GM19455 (cell line): ENCODE data around the gene CLEC4F.

Source experiments
- ATAC-seq: cut with Tn5 transposase; IDR thresholded peaks from one replicate; pipeline ENCODE4 v1.9.1; 2021; ENCODE audit not compliant: unreplicated experiment

The CLEC4F gene, protein sequence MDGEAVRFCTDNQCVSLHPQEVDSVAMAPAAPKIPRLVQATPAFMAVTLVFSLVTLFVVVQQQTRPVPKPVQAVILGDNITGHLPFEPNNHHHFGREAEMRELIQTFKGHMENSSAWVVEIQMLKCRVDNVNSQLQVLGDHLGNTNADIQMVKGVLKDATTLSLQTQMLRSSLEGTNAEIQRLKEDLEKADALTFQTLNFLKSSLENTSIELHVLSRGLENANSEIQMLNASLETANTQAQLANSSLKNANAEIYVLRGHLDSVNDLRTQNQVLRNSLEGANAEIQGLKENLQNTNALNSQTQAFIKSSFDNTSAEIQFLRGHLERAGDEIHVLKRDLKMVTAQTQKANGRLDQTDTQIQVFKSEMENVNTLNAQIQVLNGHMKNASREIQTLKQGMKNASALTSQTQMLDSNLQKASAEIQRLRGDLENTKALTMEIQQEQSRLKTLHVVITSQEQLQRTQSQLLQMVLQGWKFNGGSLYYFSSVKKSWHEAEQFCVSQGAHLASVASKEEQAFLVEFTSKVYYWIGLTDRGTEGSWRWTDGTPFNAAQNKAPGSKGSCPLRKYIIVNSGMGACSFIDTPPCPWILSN

GRCh38 chr2:70820499-70820898, at the start of gene CLEC4F:
Gene CLEC4F (minus strand): TSS chr2:70820599. CDS start chr2:70820523, 76 bp downstream.
- no peak for ATAC-seq

DNA sequence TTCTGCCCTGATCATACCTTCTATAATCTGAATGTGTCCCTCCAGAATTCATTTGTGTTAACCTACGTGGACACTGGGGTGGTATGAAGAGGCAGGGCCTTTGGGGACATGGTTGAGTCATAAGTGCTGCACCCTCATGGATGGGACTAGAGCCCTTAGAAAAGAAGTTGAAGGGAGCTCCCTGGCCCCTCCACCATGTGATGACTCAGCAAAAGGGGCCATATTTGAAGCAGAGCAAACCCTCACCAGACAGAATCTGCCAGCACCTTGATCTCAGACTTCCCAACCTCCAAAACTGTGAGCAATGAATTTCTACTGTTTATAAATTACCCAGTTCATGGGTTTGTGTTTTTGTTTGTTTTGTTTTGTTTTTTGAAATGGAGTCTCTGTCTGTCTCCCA, 48.6 kb upstream of the CLEC4F start:
- no peak for ATAC-seq

DNA sequence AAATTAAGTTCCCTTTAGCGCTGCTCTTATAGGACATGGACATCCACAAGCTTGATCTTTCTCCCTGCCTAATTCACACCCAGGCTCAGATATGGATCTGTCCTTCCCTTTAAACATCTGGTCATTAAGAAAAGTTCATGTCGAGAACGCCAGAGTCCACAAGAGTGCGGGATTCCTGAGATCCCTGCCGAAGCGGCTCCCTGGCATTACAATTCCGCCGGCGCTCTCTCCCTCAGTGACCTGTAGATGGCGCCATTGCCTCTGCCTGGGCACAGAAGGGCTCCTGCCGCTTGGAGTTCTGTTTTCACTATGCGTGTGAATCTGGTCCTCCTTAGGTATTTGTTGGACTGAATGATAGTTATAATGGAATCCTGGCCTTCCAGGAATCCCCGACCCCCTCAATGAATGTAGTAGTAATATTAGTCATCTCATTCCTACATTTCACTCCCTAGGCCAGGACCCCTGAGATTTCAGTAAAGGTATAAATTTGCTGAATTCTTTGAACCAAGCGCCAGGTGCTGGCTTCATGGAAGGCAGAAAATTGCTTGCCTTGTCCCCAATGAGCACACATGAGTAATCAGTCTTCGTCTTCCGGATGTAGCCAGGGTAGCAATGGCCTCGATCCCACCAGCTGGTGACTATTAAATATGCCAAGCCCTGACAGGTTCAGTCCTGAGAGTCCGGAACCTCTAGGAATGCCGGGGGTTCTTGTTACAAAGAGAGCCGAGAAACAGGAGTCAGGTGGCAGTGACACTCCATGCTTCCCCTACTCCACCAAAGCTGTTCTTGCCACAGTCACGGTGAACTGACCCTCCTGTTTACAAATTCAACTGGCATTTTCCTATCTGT, 41.6 kb upstream of the CLEC4F start:
- ATAC-seq = no peak

- ATAC-seq = no peak
These were observed 35.3 kb upstream of the CLEC4F start for GRCh38 chr2:70855667-70856066.

DNA sequence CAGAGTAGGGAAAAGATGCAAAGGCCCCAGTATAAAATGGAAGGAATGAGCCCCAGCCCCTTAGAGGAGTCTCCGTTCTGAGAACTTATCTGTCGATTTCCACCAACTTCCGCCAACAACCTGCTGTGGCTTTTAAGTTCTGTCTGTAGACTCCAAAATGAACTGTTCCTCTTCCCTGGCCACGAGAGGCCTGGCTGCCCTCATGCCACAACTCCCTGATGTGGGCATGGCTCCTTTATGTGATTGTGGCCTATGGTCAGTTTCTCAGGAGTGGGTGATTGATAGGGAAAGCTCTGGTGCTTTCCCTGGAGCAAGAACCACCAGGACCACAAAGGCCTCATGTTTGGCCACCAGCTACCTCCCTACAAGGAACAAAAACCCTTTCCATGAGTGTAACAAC, 34.0 kb upstream of the CLEC4F start:
- no peak for ATAC-seq

DNA sequence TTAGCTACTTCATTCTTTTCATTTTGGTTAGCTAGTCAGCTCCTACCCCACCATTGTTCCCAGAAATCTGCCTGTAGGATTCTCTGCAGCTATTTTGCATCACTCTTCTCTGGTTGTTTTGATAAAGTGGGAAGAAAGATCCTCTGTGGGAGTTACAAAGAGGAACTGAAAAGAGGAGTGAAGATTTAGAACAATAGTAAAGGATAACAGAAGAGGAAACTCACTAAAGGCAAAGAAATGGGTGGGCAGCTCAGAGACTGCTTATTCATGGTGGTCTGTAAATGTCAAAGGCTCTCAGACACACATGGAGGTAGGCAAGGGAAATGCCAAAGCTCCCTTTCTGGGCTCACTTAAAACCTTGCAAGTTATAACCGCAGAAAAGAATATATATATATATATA, 32.4 kb upstream of the CLEC4F start:
- no peak for ATAC-seq

DNA sequence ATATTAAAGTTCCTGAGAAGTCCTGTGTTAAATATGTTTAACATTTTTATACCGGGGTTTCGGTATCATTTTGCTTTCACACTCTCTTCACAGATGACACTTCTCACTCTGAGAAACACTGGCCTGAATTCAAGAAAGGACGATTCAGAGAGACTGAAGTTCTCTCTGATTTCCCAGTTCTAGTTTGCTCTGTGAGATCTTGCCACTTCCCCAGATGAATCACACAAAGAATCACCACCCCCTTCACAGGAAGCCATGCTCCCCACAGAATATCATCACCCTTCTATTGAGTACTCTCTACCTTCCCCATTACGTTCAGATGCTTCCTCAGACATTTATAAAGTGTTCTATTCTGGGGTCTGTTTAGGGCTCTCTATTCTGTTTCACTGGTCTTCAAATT, 31.3 kb upstream of the CLEC4F start:
- no peak for ATAC-seq

DNA sequence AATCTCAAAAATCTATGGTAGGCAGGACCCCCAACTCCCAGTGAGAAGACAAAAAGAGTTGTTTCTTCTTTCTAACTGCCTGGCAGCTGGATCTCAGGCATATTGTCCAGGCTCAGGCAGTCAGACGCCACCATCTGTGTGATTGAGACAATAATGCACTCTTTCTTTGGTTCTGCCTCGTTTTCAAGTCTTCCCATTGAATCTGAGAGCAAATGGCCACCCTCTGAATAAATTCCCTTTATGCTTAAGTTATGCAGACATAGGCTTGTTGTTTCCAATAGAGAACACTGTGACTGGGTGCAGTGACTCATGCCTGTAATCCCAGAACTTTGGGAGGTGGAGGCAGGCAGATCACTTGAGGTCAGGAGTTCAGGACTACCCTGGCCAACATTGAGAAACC, 30.5 kb upstream of the CLEC4F start:
- ATAC-seq = no peak

GRCh38 chr2:70842401-70842800, 22.0 kb upstream of the CLEC4F start:
- no peak for ATAC-seq

GRCh38 chr2:70837980-70838925, 17.9 kb upstream of the CLEC4F start:
- no peak for ATAC-seq

GRCh38 chr2:70835643-70836042, 15.2 kb upstream of the CLEC4F start, which contains the start of gene CD207:
Gene CD207 (minus strand): TSS chr2:70835816. CDS start chr2:70835776, 40 bp downstream.
- no peak for ATAC-seq

DNA sequence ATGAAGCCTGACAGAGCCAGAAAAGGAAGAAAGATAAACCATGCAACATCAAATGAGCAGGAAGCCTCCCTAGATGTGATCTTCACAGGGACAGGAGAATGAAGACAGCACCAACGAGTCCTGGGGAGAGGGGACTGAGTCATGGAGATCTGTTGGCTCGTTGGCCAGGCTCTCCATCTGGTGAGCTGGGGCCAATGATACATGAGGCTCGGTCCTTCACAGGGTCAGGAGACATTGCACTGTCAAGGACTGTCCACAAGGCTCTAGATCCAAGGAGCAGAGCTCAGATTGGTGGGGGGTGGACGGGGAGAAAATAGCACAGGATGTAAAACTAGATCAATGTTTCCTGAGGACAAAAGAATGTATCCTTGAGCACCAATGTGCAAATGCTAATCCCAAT, 14.5 kb upstream of the CLEC4F start:
- ATAC-seq = no peak

DNA sequence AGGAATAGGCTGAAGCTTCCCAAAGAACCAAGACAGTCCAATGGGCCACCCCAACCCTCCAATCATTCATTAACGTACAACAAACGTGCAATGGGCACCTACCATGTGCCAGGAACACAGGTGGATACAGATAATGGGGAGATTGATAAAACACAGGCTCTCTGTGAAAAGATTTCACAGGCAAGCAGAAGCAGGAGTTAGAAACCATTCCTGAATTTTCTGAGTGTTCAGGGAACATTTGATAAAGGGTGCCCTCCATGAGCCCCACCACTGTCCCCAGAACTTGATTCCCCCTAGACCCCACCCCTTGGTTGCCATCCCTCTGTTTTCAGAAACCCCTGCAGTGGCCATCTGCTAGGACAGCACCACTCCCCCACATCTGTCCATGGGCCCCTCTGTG, 13.7 kb upstream of the CLEC4F start:
- no peak for ATAC-seq

- ATAC-seq = no peak
These were observed 12.8 kb upstream of the CLEC4F start for GRCh38 chr2:70833246-70833645.

- ATAC-seq = no peak
These were observed 12.0 kb upstream of the CLEC4F start for GRCh38 chr2:70832386-70832785.

- no peak for ATAC-seq
These were observed 11.5 kb upstream of the CLEC4F start for GRCh38 chr2:70831861-70832260.

DNA sequence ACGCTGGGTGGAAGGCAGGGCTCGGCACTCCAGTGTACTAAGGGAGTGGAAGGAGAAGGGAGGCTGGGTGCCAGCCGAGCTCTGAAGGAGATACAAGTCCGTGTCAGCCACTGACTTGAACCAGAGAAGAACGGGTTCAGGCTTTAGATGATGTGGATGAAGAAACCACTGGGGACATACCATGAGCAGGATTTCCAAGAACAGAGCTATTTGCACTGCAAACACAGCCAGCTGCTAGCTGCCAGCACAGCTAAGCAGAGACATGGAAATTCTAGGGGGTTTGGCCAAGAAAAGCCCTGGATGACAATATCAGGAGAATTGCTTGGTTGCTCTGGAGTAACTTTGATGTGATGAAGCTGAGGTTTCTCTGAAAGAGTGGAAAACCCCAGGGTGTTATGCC, 10.0 kb upstream of the CLEC4F start:
- ATAC-seq = no peak

GRCh38 chr2:70829916-70830315, 9.5 kb upstream of the CLEC4F start:
- ATAC-seq = no peak

DNA sequence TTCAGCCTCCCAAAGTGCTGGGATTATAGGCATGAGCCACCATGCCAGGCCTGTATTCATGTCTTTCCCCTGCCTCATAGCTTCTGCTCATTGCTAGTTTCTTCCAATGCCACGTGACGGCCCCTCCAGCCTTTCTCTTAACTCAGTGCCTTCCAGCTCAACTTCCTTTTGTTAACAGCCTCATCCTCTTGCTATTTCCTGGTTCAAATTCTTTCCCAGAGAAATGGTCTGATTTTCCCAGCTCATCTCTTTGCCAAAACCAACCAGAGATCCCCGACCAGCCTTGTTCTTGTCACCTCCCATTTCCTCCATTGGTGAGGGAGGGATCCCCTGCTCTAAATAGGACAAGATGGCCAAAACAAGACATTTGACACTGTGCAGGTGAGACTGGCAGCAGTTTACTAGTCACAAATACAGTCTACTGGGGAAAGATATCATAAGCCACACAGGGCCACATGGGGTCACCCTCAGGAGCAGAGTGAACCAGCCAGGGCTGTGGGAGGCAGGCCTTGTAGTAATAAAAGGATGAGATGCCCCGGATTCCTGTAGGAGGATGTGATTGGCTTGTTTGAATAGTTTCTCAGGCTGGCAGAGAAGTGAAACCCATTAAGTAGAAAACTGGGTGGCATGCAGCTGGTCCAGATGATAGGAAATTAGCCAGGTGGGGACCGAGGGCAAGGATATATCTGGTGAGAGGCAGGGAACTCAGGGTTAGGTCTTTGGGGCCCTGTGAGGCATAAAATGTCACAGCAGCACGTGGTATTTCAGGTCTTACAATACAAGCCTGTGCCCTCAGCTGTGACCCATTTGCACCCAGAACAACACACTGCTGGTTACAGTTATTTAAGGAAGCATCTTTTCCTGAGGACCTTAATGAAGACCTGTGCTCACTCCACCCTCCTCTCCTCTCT, 8.8 kb upstream of the CLEC4F start:
- ATAC-seq = no peak

DNA sequence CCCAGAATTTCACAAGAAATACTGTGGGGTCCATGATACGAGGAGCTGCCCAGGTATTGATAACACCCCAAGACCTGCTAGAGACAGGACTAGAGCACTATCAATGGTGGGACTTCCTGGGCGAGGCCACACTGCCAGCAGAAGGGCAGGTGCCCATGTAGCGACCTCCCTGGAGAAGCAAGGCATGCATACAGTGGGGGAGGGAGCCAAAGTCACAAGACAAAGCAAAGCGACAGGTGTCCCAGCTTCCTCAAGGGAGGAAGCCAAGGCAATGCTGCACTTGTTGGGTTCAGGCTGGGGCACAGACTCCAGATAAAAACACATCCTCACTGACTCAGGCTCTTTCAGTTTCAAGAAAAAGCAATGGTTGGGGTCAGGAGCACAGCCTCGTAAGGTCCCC, 7.7 kb upstream of the CLEC4F start:
- no peak for ATAC-seq
